ENCODE results near the gene MED10. TPM values are rescaled to one million over a fixed set of nuclear protein-coding genes. Genes with fewer than 3 reads are reported as not detected.
A peak's percentile ranks its signal among the peaks of the same experiment; 100 is the strongest.

MED10 gene
- total RNA-seq, 1 donor from 2014 or later: 6.3 TPM

DNA sequence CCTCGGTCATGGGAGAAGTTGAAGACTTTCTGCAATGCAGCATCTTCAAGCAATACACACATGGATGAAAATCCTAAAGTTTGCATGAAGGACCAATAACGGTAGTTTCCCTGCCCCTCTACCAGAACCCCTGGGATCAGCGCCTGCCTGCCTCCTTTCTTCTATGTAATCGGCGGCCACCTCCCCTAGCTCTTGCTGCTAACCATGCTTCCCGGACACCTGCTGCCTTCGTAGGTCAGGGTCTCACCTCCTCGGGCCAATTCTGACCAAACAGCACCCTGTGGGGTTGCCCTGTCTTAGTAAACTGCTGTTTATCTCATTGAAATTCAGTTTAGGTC is 388 bp upstream of the MED10 start:
- Histone ChIP-seq H3K4me3 (ENCODE audit: low read length in 3 of 3) (peak overlapping the region; percentile 81 to 97 (median 96)), H3K9ac (ENCODE audit: low read depth in 1 of 3, low read length in 3 of 3) (peak overlapping the region; percentile 73 to 90 (median 83)), H3K27ac (ENCODE audit: low read depth, low read length) (no peak overlapping the region), H3K9me3 (ENCODE audit: control insufficient read depth in 3 of 3, low read length in 3 of 3) (no peaks in the 10 kb centered on the region), H3K36me3 (ENCODE audit: control insufficient read depth in 3 of 3, insufficient read depth in 3 of 3, low read length in 3 of 3) (peaks cover 12 to 23% (median 21%) of the 10 kb centered on the region in 3 donors), H3K27me3 (ENCODE audit: control insufficient read depth in 3 of 3, insufficient read depth in 3 of 3, low read length in 3 of 3) (peaks cover 0 to under 1% (median 0%) of the 10 kb centered on the region in 3 donors), H3K4me1 (ENCODE audit: control insufficient read depth in 3 of 3, insufficient read depth in 3 of 3, low read length in 3 of 3) (peaks cover 14 to 19% (median 18%) of the 10 kb centered on the region in 3 donors)

DNA sequence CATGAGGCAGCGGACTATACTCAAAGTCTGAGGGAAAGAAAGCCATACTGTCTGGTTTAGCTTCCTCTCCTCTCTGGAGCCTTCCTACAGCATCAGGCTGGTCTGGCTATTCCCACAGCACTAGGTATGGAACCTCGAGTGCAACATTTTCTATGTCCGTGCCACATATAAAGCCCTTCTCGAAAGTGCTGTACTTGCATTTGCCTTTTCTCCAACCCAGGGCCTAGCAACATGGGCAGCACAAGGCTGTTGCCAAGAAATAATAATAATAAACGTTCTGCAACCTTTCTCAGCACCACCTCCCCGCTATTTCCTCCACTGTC is 804 bp downstream of the MED10 start:
- H3K36me3 ChIP-seq (ENCODE audit: control insufficient read depth in 3 of 3, insufficient read depth in 3 of 3, low read length in 3 of 3): peaks cover 24 to 35% (median 33%) of the 10 kb centered on the region in 3 donors

DNA sequence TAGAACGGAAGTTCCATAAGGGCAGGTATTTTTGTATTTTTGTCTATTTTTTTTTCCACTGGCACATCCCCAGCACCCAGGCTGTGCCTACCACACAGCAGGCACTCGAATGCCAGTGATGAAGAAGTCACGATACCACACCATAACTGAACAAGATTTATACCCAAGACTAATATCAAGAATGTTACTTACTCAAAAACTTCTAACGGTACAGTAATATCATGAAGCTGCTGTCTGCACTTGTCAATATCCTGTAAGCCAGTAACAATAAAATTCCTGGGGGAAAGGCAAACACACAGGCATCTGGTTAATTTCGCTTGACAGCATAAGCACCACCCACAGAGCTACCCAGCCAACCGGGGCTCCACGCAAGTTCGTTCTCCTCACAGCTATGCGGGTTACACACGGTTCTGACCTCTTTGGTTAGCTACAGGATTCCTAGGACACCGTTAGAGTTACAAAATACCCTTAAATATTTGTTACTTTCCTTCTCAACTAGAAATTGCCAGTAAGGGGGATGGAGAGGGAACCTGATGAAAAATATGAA is 1.3 kb downstream of the MED10 start:
- Histone ChIP-seq H3K27me3 (ENCODE audit: control insufficient read depth in 3 of 3, insufficient read depth in 3 of 3, low read length in 3 of 3) (no peaks in the 10 kb centered on the region), H3K9me3 (ENCODE audit: control insufficient read depth in 3 of 3, low read length in 3 of 3) (no peaks in the 10 kb centered on the region), H3K4me3 (ENCODE audit: low read length in 3 of 3) (peak overlapping the region; percentile 81 to 97 (median 96)), H3K36me3 (ENCODE audit: control insufficient read depth in 3 of 3, insufficient read depth in 3 of 3, low read length in 3 of 3) (peaks cover 29 to 40% (median 37%) of the 10 kb centered on the region in 3 donors), H3K27ac (ENCODE audit: low read depth, low read length) (no peak overlapping the region), H3K9ac (ENCODE audit: low read depth in 1 of 3, low read length in 3 of 3) (peak overlapping the region in 2 of 3 donors; percentile 83 to 90), H3K4me1 (ENCODE audit: control insufficient read depth in 3 of 3, insufficient read depth in 3 of 3, low read length in 3 of 3) (peaks cover 16 to 19% (median 18%) of the 10 kb centered on the region in 3 donors)

More for the DNA sequence above, 804 bp downstream of the MED10 start:
- peak overlapping the region; percentile 81 to 97 (median 96) for H3K4me3 ChIP-seq (ENCODE audit: low read length in 3 of 3)
- H3K27me3 ChIP-seq (ENCODE audit: control insufficient read depth in 3 of 3, insufficient read depth in 3 of 3, low read length in 3 of 3): no peaks in the 10 kb centered on the region
- peak overlapping the region; percentile 78 for H3K27ac ChIP-seq (ENCODE audit: low read depth, low read length)
- H3K9ac ChIP-seq (ENCODE audit: low read depth in 1 of 3, low read length in 3 of 3): peak overlapping the region; percentile 83 to 90 (median 84)
- peaks cover 16 to 19% (median 18%) of the 10 kb centered on the region in 3 donors for H3K4me1 ChIP-seq (ENCODE audit: control insufficient read depth in 3 of 3, insufficient read depth in 3 of 3, low read length in 3 of 3)
- H3K9me3 ChIP-seq (ENCODE audit: control insufficient read depth in 3 of 3, low read length in 3 of 3): no peaks in the 10 kb centered on the region

DNA sequence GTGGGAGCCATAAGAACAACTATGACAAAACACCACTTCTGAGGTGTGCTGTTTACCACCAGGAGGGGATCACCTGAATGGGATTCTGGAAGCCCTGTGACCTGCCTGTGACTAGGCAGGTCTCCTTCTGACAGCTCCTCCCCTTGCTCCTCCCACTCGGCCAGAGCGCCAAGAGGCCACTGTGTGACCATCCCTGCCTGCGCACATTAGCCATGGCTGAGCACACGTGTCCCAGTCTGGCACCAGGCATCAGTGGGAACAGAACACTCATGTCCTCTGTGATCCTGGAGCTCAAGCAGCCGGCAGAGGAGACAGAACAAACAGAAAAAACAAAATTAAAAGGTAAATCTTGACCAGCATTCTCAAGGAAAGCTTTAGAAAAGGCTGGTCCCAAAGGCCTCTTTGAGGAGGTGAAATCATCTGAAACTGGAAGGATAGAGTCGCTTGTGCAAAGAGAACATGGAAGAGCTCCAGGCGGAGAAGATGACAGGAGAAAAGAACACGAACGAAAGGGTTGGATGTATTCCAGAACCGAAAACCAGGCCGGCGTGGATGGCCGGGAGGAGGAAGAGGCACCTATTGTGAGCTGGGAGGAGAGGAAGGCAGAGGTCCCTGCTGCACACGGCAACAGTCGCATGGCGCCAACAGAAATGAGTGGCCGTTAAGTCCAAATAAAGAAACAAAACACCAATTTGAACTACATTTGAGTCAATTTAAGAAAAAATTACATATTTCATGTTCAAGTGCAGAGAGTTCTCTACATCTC is 5.1 kb downstream of the MED10 start:
- Histone ChIP-seq H3K27ac (ENCODE audit: low read depth, low read length) (no peak overlapping the region), H3K9me3 (ENCODE audit: control insufficient read depth in 3 of 3, low read length in 3 of 3) (no peaks in the 10 kb centered on the region), H3K36me3 (ENCODE audit: control insufficient read depth in 3 of 3, insufficient read depth in 3 of 3, low read length in 3 of 3) (peaks cover 56 to 77% (median 65%) of the 10 kb centered on the region in 3 donors), H3K9ac (ENCODE audit: low read depth in 1 of 3, low read length in 3 of 3) (no peak overlapping the region), H3K4me3 (ENCODE audit: low read length in 3 of 3) (no peak overlapping the region), H3K27me3 (ENCODE audit: control insufficient read depth in 3 of 3, insufficient read depth in 3 of 3, low read length in 3 of 3) (no peaks in the 10 kb centered on the region), H3K4me1 (ENCODE audit: control insufficient read depth in 3 of 3, insufficient read depth in 3 of 3, low read length in 3 of 3) (peaks cover 11 to 12% (median 12%) of the 10 kb centered on the region in 3 donors)

DNA sequence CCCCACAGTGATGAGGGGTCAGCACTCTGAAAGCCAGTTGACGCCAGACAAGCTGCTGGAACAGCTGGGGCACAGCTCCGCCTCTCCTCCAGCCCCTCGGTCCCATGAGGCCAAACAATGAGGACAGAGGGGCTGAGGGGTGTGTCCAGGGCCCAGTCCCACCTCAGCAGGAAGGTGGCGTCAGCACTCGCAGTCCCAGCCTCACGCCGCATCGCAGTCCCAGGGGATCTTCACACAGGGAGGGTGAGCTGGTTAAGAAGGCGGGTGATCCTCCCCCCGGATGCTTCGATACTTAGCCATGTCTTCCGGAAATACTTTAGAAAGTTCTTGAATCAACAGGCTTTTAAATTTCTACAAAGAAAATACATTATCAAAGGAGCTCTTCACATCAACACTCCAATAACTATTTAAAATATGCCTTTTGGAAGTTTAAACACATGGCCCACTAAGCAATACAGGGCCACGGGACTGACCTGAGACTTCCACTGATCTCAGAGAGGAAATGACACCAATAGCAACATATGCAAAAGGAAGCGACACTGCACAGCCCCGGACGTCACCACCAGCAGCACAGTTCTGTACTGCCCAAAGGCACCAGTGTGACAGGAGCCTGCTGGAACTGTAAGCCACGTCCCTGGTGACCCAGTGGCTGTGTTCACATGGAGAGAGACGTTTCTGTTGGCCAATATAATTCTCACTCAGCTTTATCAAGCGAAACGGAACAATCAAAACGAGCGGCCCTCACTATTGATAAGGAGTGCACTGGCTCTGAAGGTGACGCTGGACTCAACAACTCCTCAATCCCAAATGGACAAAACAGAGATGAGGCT is 5.9 kb downstream of the MED10 start:
- no peak overlapping the region for H3K9ac ChIP-seq (ENCODE audit: low read depth in 1 of 3, low read length in 3 of 3)

DNA sequence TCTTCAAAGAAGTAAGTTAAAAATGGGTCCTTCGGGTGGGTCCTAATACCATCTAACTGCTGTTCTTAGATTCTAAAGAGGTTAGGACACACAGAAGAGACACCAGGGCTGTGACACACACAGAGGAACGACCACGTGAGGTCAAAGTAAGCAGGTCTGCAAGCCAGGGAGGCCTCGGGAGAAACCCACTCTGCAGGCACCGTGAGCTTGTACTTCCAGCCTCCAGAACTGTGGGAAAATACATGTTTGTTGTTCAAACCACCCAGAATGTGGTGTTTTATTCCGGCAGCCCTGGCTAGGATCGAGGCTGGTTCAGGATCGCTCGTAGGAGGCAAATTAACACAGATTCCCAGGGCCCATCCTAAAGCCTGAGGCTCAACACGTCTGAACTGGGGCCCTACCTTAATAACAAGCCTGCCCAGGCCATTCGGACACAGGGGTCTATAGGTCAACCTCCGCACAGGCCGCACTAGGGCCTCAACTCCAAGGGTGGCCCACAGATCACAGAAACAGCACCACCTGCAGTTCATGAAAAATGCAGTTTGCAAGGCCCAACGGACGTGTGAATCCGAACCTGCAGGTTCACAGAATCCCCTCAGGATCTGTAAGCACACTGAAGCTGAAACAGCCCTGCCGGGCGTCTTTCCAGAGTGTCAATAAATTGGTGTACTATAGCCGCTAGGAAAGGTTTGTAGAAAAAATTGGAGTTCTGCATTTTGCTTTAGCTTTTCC is 7.1 kb downstream of the MED10 start:
- Histone ChIP-seq H3K9ac (ENCODE audit: low read depth in 1 of 3, low read length in 3 of 3) (no peak overlapping the region), H3K27me3 (ENCODE audit: control insufficient read depth in 3 of 3, insufficient read depth in 3 of 3, low read length in 3 of 3) (no peaks in the 10 kb centered on the region), H3K4me1 (ENCODE audit: control insufficient read depth in 3 of 3, insufficient read depth in 3 of 3, low read length in 3 of 3) (peaks cover 0 to 5% (median 5%) of the 10 kb centered on the region in 3 donors), H3K27ac (ENCODE audit: low read depth, low read length) (no peak overlapping the region), H3K36me3 (ENCODE audit: control insufficient read depth in 3 of 3, insufficient read depth in 3 of 3, low read length in 3 of 3) (peaks cover 59 to 77% (median 66%) of the 10 kb centered on the region in 3 donors), H3K9me3 (ENCODE audit: control insufficient read depth in 3 of 3, low read length in 3 of 3) (no peaks in the 10 kb centered on the region), H3K4me3 (ENCODE audit: low read length in 3 of 3) (no peak overlapping the region)

More for the DNA sequence above, 5.9 kb downstream of the MED10 start:
- Histone ChIP-seq H3K36me3 (ENCODE audit: control insufficient read depth in 3 of 3, insufficient read depth in 3 of 3, low read length in 3 of 3) (peaks cover 56 to 80% (median 67%) of the 10 kb centered on the region in 3 donors), H3K27me3 (ENCODE audit: control insufficient read depth in 3 of 3, insufficient read depth in 3 of 3, low read length in 3 of 3) (no peaks in the 10 kb centered on the region), H3K9me3 (ENCODE audit: control insufficient read depth in 3 of 3, low read length in 3 of 3) (no peaks in the 10 kb centered on the region), H3K27ac (ENCODE audit: low read depth, low read length) (no peak overlapping the region), H3K4me3 (ENCODE audit: low read length in 3 of 3) (no peak overlapping the region), H3K4me1 (ENCODE audit: control insufficient read depth in 3 of 3, insufficient read depth in 3 of 3, low read length in 3 of 3) (peaks cover 6 to 7% (median 7%) of the 10 kb centered on the region in 3 donors)

DNA sequence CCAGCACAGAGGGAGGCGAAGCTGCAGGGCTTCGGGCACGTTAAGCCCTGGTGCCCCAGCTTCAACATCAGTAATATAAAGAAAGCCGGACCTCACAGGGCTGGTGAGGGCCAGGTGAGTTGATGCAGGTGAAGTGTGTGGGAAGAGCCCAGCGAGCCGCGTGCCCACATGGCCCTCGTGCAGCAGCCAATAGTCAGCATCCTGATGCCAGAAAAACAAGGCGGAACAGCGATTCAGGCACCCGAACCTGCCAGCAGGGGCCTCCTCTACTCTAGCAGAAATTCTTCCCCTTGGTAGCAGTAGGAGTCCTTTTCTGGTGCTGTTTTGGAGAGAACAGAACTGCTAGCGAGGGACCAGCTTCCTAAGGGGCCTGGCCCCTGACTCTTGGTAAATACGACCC is 7.8 kb downstream of the MED10 start:
- H3K4me3 ChIP-seq (ENCODE audit: low read length in 3 of 3): no peak overlapping the region
- no peaks in the 10 kb centered on the region for H3K9me3 ChIP-seq (ENCODE audit: control insufficient read depth in 3 of 3, low read length in 3 of 3)
- H3K9ac ChIP-seq (ENCODE audit: low read depth in 1 of 3, low read length in 3 of 3): no peak overlapping the region
- H3K27me3 ChIP-seq (ENCODE audit: control insufficient read depth in 3 of 3, insufficient read depth in 3 of 3, low read length in 3 of 3): no peaks in the 10 kb centered on the region
- H3K4me1 ChIP-seq (ENCODE audit: control insufficient read depth in 3 of 3, insufficient read depth in 3 of 3, low read length in 3 of 3): peaks cover 3 to 12% (median 11%) of the 10 kb centered on the region in 3 donors
- no peak overlapping the region for H3K27ac ChIP-seq (ENCODE audit: low read depth, low read length)
- peaks cover 54 to 71% (median 63%) of the 10 kb centered on the region in 3 donors for H3K36me3 ChIP-seq (ENCODE audit: control insufficient read depth in 3 of 3, insufficient read depth in 3 of 3, low read length in 3 of 3)

DNA sequence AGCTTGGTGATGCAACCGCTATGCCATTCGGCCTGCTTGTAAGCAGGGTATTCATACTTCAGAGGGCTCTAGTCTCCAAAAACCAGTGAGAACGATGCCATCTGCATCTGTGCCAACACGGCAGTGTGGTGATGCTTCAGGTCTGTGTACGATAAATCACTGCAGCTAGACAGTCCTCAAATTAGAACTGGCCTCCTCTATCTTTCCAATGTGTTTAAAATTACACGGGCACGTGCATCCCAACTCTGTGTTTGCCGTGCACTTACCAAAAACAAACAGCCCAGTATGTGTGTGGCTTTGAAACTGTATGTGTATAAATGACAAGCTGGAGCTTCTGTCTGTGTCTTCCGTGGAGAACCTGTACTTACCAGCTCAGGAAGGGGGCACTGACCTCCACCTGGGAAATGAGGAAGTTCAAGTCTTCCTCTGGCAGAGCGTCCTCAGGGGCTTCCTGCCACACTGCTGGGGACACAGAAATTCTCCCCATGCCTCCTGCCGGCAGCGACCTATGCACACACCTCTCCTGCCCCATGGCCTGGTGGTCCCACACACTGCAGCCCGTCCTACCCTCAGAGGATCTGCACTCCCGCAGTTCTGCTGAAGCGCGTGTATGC is 12.3 kb downstream of the MED10 start:
- peak overlapping the region; percentile 77 for H3K27ac ChIP-seq (ENCODE audit: low read depth, low read length)
- no peaks in the 10 kb centered on the region for H3K27me3 ChIP-seq (ENCODE audit: control insufficient read depth in 3 of 3, insufficient read depth in 3 of 3, low read length in 3 of 3)
- peak overlapping the region in 2 of 3 donors; percentile 35 to 41 for H3K4me3 ChIP-seq (ENCODE audit: low read length in 3 of 3)
- H3K4me1 ChIP-seq (ENCODE audit: control insufficient read depth in 3 of 3, insufficient read depth in 3 of 3, low read length in 3 of 3): peaks cover 6 to 22% (median 16%) of the 10 kb centered on the region in 3 donors
- H3K36me3 ChIP-seq (ENCODE audit: control insufficient read depth in 3 of 3, insufficient read depth in 3 of 3, low read length in 3 of 3): peaks cover 29 to 32% (median 30%) of the 10 kb centered on the region in 3 donors
- peak overlapping the region in 2 of 3 donors; percentile 19 to 40 for H3K9ac ChIP-seq (ENCODE audit: low read depth in 1 of 3, low read length in 3 of 3)
- no peaks in the 10 kb centered on the region for H3K9me3 ChIP-seq (ENCODE audit: control insufficient read depth in 3 of 3, low read length in 3 of 3)

All from skeletal muscle tissue (tissue), 4 donors.